Head of caudate nucleus (tissue), 42 donors: ENCODE measurements around the gene DIAPH1.
A peak's percentile ranks its signal among the peaks of the same experiment; 100 is the strongest.

ENCODE experiments used
- DNase-seq, 42 donors: peaks; one replicate each; pipeline versions ENCODE4 v3.0.0 to v3.0.0-alpha.2; 2020 to 2021; ENCODE audit warnings: mixed read lengths in 7 of 42
- intact Hi-C: fragments of 100-400 bp; cut with DNase I; formaldehyde crosslinking; loops from one replicate; pipeline ENCODE4 v1.15.0; 2022

Gene DIAPH1

GRCh38 chr5:141618804-141619554 lies at the start of gene DIAPH1:
Gene DIAPH1, minus strand, starts transcription at chr5:141619000. Its CDS starts 86 bp downstream, at chr5:141618914.
- intact Hi-C loops = loop anchor here (2.0 kb wide), 1 partner anchor 26 kb away; no protein-coding TSS in a partner anchor
- DNase-seq = peak; percentile 71 to 96 (median 89)

- intact Hi-C loops = no loop called here
- DNase-seq = no peak
Observed at GRCh38 chr5:141665995-141666940, 47.5 kb upstream of the DIAPH1 start.

- peak; percentile 42 to 90 (median 79) for DNase-seq
- intact Hi-C loops = no loop called here
Observed at GRCh38 chr5:141664733-141665461, 46.1 kb upstream of the DIAPH1 start.

- DNase-seq = no peak
- intact Hi-C loops = no loop called here
Observed at GRCh38 chr5:141663506-141663905, 44.7 kb upstream of the DIAPH1 start.

- no peak for DNase-seq
- intact Hi-C loops = no loop called here
Observed at GRCh38 chr5:141662028-141662427, 43.2 kb upstream of the DIAPH1 start.

- intact Hi-C loops = no loop called here
- no peak for DNase-seq
Observed at GRCh38 chr5:141657937-141658545, 39.2 kb upstream of the DIAPH1 start.

GRCh38 chr5:141657404-141657803 lies 38.6 kb upstream of the DIAPH1 start:
- DNase-seq = no peak
- intact Hi-C loops = no loop called here

- no peak for DNase-seq
- intact Hi-C loops = no loop called here
Observed at GRCh38 chr5:141656396-141656795, 37.6 kb upstream of the DIAPH1 start.

GRCh38 chr5:141655020-141655419 lies 36.2 kb upstream of the DIAPH1 start:
- no peak for DNase-seq
- intact Hi-C loops = no loop called here

GRCh38 chr5:141654298-141654697 lies 35.5 kb upstream of the DIAPH1 start:
- DNase-seq = no peak
- intact Hi-C loops = no loop called here

- intact Hi-C loops = no loop called here
- DNase-seq = no peak
Observed at GRCh38 chr5:141651728-141652105, 32.9 kb upstream of the DIAPH1 start.

- intact Hi-C loops = no loop called here
- DNase-seq = peak; percentile 76 to 93 (median 86)
Observed at GRCh38 chr5:141650851-141651727, 32.3 kb upstream of the DIAPH1 start, which contains the start of gene FCHSD1. Gene FCHSD1, minus strand, starts transcription at chr5:141651418. Its CDS starts 50 bp downstream, at chr5:141651368.

- DNase-seq = no peak
- intact Hi-C loops = no loop called here
Observed at GRCh38 chr5:141649972-141650371, 31.2 kb upstream of the DIAPH1 start.

GRCh38 chr5:141649056-141649688 lies 30.4 kb upstream of the DIAPH1 start:
- DNase-seq = no peak
- intact Hi-C loops = no loop called here

- intact Hi-C loops = no loop called here
- no peak for DNase-seq
Observed at GRCh38 chr5:141647851-141648250, 29.1 kb upstream of the DIAPH1 start.

GRCh38 chr5:141647242-141647641 lies 28.4 kb upstream of the DIAPH1 start:
- DNase-seq = no peak
- intact Hi-C loops = no loop called here

- intact Hi-C loops = no loop called here
- peak in 41 of 42 donors; percentile 29 to 93 (median 69) for DNase-seq
Observed at GRCh38 chr5:141646026-141646425, 27.2 kb upstream of the DIAPH1 start.
